Posterior vena cava (tissue), 2 donors: ENCODE data around the gene POMP. TPM values are rescaled to one million over a fixed set of nuclear protein-coding genes. Genes with fewer than 3 reads are reported as not detected.
"Not testable (repeated sequence)": the region's sequence is repeated elsewhere in the genome, so short reads cannot be mapped to it uniquely, and the experiment has no call there.

Source experiments
- DNase-seq: peaks from one replicate; pipeline ENCODE4 v3.0.0-alpha.2; 2020; ENCODE audit warnings: low spot score
- intact Hi-C, 2 donors: fragments of 100-400 bp; cut with DNase I; formaldehyde crosslinking; loops; one replicate each; pipeline versions ENCODE4 v1.14.1 to v1.14.2; 2022 to 2023
- total RNA-seq, 2 donors: library from RNA; stranded (reverse); fragmentation: NEBNext Ultra II Directional; extraction: Animal tissue kit (Norgen Biotek cat#: 25700); gene quantifications; one replicate each; pipeline ENCODE4 v1.2.1, GENCODE V29; 2021
- donor health status: DM: yes; HTN: yes; CAD: no.
- donor health status: DM: yes; HTN: yes; CAD: no.

Gene POMP
- total RNA-seq, 2 donors from 2014 or later = 58.9 to 65.9 TPM

DNA sequence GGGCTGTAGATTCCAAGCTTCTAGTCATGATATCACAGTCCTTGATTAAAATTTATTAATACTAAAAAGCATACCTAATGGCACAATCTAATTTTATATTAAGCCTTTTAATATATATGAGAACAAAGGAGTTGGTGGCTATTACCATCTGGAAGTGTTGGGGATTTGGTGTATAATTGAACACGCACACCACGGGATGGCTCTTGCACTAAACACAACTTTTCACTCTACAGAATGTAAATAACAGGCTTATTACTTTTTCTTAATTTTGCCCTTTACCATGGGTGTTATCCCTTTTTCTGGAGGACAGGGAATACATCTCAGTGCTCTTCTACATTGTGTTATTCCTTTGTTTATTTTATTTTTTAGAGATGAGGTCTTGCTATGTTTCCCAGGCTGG is 21.6 kb downstream of the POMP start:
- intact Hi-C loops = no loop called here
- DNase-seq = no peak

DNA sequence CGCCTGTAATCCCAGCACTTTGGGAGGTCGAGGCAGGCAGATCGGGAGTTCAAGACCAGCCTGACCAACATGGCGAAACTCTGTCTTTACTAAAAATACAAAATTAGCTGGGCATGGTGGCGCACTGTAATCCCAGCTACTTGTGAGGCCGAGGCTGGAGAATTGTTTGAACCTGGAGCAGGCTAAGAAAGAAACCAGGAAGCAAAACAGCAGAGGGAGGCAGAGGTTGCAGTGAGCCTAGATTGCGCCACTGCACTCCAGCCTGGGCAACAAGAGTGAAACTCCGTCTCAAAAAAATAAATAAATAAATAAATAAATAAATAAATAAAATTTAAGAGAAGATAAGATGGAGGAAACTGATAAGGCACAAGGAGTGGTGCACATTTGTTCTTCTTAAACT is 24.2 kb downstream of the POMP start:
- intact Hi-C loops, DNase-seq: not testable (repeated sequence)

DNA sequence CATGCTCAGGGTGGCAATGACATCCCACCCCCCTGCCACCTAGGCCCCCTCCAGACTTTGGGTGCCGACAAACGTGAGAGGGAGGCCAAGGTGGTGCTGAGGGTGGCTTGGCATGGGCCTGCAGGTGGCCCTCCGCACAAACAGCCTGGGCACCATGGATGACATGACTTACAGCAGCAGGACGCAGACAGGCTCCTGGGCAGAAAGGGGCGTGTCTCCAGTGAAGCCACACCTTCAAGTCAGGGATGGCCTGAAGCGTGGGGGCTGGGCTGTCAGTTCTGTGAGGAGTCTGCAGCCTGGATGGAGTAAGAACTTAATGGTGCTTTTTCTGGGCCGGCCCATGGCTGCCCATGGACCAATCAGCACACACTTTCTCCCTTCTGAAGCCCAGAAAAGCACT is 25.3 kb downstream of the POMP start:
- intact Hi-C loops = no loop called here

DNA sequence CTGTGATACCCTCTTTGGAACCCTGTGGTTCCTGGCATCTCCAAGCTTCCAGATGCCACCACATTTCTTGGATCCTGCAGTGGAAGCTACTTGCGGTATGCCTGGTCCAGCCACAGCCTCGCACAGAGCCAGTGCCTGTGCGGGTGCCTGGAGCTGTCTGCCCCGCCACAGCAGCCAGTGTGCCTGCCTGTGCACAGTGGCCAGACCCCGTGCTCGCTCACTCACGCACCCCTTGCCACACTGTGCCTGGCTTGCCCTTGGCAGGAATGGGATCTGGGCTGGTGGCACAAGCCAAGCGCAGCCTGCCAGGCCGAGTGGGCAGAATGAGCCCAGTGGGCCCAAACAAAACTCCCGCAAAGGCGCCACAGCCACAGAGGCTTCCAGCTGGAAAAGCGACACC is 26.2 kb downstream of the POMP start:
- DNase-seq = no peak
- intact Hi-C loops = no loop called here

More for the DNA sequence above, 25.3 kb downstream of the POMP start:
- DNase-seq = no peak

DNA sequence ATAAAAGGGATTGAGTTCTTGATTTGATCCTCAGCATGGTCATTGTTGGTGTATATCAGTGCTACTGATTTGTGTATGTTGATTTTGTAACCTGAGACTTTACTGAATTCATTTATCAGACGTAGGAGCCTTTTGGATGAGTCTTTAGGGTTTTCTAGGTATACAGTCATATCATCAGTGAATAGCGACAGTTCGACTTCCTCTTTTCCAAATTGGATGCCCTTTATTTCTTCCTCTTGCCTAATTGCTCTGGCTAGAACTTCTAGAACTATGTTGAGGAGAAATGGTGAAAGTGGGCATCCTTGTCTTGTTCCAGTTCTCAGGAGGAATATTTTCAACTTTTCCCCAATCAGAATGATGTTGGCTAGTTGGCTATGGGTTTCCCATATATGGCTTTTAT is 27.0 kb downstream of the POMP start:
- intact Hi-C loops = no loop called here
- no peak for DNase-seq

GRCh38 chr13:28693605-28694491 is 34.9 kb downstream of the POMP start:
- DNase-seq = not testable (repeated sequence)

DNA sequence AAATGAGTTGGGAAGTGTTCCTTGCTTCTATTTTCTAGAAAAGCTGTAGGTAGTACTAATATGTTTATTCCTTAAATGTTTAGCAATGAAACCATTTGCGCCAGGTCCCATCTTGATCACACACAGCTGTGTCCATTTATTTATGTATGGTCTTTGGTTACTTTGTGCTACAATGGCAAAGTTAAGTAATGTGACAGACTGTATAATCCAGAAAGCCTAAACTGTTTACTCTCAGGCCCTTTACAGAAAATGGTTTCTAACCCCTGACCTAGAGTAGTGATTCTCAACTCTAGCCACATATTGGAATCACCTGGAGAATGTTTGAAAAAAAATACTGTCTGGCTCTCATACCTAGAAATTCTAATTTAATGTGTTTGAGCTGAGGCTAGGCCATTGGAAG is 38.5 kb downstream of the POMP start:
- no peak for DNase-seq
- intact Hi-C loops = no loop called here

More at GRCh38 chr13:28693605-28694491, 34.9 kb downstream of the POMP start:
- intact Hi-C loops = not testable (repeated sequence)

- DNase-seq = no peak
- intact Hi-C loops = no loop called here
Measured at GRCh38 chr13:28699246-28699645, 40.3 kb downstream of the POMP start.

GRCh38 chr13:28704282-28704681 is 45.4 kb downstream of the POMP start:
- intact Hi-C loops = no loop called here
- no peak for DNase-seq

- no peak for DNase-seq
- intact Hi-C loops = no loop called here
Measured at GRCh38 chr13:28704919-28705318, 46.0 kb downstream of the POMP start.

GRCh38 chr13:28705461-28706083 is 46.6 kb downstream of the POMP start:
- DNase-seq = no peak
- intact Hi-C loops = no loop called here

- intact Hi-C loops = no loop called here
- no peak for DNase-seq
Measured at GRCh38 chr13:28707629-28708427, 48.9 kb downstream of the POMP start.

GRCh38 chr13:28710161-28710560 is 51.2 kb downstream of the POMP start:
- intact Hi-C loops = no loop called here
- no peak for DNase-seq

DNA sequence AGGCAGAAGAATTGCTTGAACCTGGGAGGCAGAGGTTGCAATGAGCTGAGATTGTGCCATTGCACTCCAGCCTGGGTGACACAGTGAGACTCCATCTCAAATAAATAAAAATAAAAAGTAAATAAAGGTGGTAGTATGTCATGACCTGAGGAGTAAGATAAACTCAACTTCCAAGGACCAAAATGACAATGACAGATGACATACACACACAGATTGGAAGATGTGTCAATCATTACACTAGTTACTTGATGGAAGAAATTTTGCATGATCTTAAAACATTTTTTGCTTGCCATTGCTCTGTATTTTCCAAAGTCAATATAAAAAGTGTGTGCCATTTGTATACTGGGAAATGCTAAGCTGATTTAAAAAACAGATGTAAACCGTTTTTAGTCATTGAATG is 55.7 kb downstream of the POMP start:
- DNase-seq = no peak
- intact Hi-C loops = no loop called here

DNA sequence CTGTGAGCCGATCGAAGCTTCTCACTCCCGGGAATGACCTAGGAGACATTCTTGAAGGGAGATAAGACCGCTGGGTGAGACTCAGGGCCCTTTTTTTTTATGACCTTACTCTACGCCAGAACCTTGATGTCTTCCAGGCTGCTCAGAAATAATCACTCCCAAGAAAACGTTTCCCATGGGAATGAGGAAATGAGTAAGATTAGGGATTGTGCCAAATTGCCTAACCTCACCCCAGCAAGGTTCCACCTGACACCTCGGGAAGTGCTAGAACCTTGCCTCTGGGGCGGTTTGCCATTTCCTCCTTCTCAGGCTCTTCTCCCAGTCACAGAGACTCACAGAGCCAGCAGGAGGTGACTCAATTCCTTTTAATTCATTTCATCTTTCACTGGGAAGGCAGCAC is 57.6 kb downstream of the POMP start:
- intact Hi-C loops = no loop called here
- no peak for DNase-seq

DNA sequence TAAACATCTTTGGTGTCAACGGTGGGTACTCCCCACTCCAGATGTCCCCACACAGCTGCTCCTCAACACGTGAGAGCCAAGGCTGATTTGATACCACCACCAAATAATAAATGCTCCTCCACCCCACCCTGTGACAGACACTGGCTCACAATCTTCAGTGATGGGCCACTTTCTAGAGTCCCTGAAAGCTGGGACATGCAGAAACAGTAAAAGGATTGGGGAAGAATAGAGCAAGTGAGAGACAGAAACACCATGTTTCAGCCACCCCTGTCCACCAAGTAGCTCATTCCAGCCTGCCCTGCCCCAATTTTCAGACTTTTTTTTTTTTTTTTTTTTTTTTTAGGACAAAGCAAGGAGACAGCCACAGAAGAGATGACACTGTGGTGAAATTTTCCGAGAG is 58.2 kb downstream of the POMP start:
- intact Hi-C loops = no loop called here
- DNase-seq = no peak

DNA sequence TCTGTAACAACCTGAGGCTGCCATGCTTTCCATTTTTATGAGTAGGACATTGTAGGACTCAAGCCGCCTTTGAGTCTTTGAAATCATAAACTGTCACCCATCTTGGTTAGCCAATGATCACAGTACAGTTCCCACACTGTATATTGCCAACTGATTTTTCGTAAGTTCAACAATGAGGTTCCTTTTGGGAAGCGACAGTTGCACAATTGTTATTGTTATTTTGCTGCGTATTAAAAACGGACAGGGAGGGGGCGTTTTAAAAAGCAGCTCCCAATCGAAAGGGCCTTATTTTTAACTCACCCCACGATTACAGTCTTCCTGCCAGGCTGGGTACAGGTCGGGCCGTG is 59.2 kb downstream of the POMP start:
- no peak for DNase-seq
- intact Hi-C loops = no loop called here

DNA sequence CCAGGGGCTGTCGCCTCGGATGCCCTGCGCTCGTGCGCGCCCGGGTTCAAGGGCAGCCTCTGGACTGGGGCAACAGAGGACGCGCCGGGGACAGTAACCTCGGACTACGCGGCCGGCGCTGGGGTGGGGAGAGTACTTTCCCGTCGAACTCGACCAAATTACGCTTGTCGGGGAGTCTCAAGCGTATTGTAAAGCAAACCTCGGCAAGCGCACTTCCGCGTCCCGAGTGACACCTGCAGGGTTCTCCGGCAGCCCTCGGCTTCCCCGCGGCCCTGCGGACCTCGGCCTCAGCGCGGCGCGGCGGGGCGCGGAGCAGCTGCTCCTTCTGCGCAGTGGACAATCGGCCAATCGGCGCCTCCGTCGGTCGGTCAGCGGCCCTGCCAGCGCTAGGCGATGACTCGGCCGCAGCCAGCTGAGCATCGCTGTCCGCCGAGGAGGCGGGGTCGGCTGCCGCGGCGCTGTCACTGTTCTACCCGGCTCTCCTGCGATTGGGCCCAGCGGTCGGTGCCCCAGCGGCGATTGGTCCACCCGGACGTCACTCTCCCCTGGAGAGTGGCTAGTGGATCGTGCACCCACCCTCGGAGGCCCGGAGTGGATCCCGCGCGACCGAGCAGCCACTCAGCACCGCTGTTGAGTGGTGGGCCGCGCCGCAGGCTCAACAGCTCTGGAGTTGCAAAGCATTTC is 59.8 kb downstream of the POMP start, which contains the start of gene SLC46A3:
Gene SLC46A3, minus strand, starts transcription at position 428 of the 684 bp plus-strand sequence. CDS start 972 bp downstream, outside the sequence.
- intact Hi-C loops = no loop called here

GRCh38 chr13:28719227-28720055 is 60.5 kb downstream of the POMP start:
- no peak for DNase-seq
- intact Hi-C loops = no loop called here

More for the DNA sequence above, 59.8 kb downstream of the POMP start, which contains the start of gene SLC46A3:
- peak; percentile 100 for DNase-seq
